Ishikawa (cell line): ENCODE data around the gene DLL1.

Experiments used
- CEBPB ChIP-seq: IDR thresholded peaks from 2 replicates; pipeline ENCODE4 v1.6.1; 2012
- CREB1 ChIP-seq: IDR thresholded peaks from 2 replicates; pipeline ENCODE4 v1.6.1; 2012; ENCODE audit warnings: low read depth
- EP300 ChIP-seq: IDR thresholded peaks from 2 replicates; pipeline ENCODE4 v1.6.1; 2012; ENCODE audit warnings: borderline replicate concordance
- FOXM1 ChIP-seq: IDR thresholded peaks from 2 replicates; pipeline ENCODE4 v1.6.1; 2012; ENCODE audit warnings: low read depth, borderline replicate concordance
- MAX ChIP-seq: IDR thresholded peaks from 2 replicates; pipeline ENCODE4 v1.6.1; 2012
- TAF1 ChIP-seq: IDR thresholded peaks from 2 replicates; pipeline ENCODE4 v1.6.1; 2012; ENCODE audit warnings: low read depth, mild to moderate bottlenecking
- YY1 ChIP-seq: IDR thresholded peaks from 2 replicates; pipeline ENCODE4 v1.6.1; 2012; ENCODE audit warnings: low read depth
- ZBTB7A ChIP-seq: IDR thresholded peaks from 2 replicates; pipeline ENCODE4 v1.6.1; 2012; ENCODE audit warnings: low read depth

- TF ChIP-seq TAF1 (no peak), CREB1 (no peak), MAX (no peak), EP300 (no peak), ZBTB7A (no peak), CEBPB (no peak), FOXM1 (no peak), YY1 (no peak)
Measured at GRCh38 chr6:170273191-170273590, 17.7 kb downstream of the DLL1 start.
